H9 (cell line): ENCODE data around the gene MITF. TPM values are rescaled to one million over a fixed set of nuclear protein-coding genes. Genes with fewer than 3 reads are reported as not detected.

Experiments
- DNase-seq: peaks from one replicate; pipeline ENCODE4 v3.0.0-alpha.2; 2017
- H2AFZ ChIP-seq: one replicate; pipeline ENCODE4 v1.6.1; 2013; ENCODE audit warnings: mild to moderate bottlenecking, low read length, control low read depth, moderate library complexity
- H2AK5ac ChIP-seq: 2 replicates; pipeline ENCODE4 v1.6.1; 2013; ENCODE audit warnings: low read length, control low read depth, mixed read lengths; ENCODE audit not compliant: insufficient read length
- H2BK120ac ChIP-seq: one replicate; pipeline ENCODE4 v1.6.1; 2013; ENCODE audit warnings: low read depth, mild to moderate bottlenecking, low read length, control low read depth, inconsistent platforms; ENCODE audit not compliant: poor library complexity, severe bottlenecking
- H2BK12ac ChIP-seq: 2 replicates; pipeline ENCODE4 v1.6.1; 2013; ENCODE audit warnings: low read length, control low read depth, mixed read lengths, low read depth; ENCODE audit not compliant: insufficient read length
- H2BK15ac ChIP-seq: 2 replicates; pipeline ENCODE4 v1.6.1; 2013; ENCODE audit warnings: low read depth, low read length, control low read depth
- H2BK20ac ChIP-seq: one replicate; pipeline ENCODE4 v1.6.1; 2013; ENCODE audit warnings: low read depth, mild to moderate bottlenecking, low read length, control low read depth, inconsistent platforms; ENCODE audit not compliant: poor library complexity, severe bottlenecking
- H2BK5ac ChIP-seq: 2 replicates; pipeline ENCODE4 v1.6.1; 2013; ENCODE audit warnings: low read length, control low read depth, mixed read lengths; ENCODE audit not compliant: insufficient read length
- H3K14ac ChIP-seq: 2 replicates; pipeline ENCODE4 v1.6.1; 2013; ENCODE audit warnings: low read length, control low read depth; ENCODE audit not compliant: insufficient read depth
- H3K18ac ChIP-seq: 2 replicates; pipeline ENCODE4 v1.6.1; 2013; ENCODE audit warnings: low read depth, mild to moderate bottlenecking, mixed read lengths, low read length, control low read depth; ENCODE audit not compliant: insufficient read length
- H3K23ac ChIP-seq: 2 replicates; pipeline ENCODE4 v1.6.1; 2013; ENCODE audit warnings: low read length, control low read depth, mixed read lengths, low read depth; ENCODE audit not compliant: insufficient read length
- H3K23me2 ChIP-seq: 2 replicates; pipeline ENCODE4 v1.6.1; 2013; ENCODE audit warnings: low read depth, mild to moderate bottlenecking, mixed read lengths, low read length, control low read depth; ENCODE audit not compliant: insufficient read length, poor library complexity, severe bottlenecking
- H3K27ac ChIP-seq: 2 replicates; pipeline ENCODE4 v1.5.1; 2013; ENCODE audit warnings: low read length, control low read depth, mixed read lengths, low read depth; ENCODE audit not compliant: insufficient read length
- H3K27me3 ChIP-seq: 2 replicates; pipeline ENCODE4 v1.6.1; 2013; ENCODE audit warnings: low read length, control low read depth, inconsistent platforms; ENCODE audit not compliant: insufficient read depth
- H3K4ac ChIP-seq: 2 replicates; pipeline ENCODE4 v1.6.1; 2013; ENCODE audit warnings: low read depth, mild to moderate bottlenecking, control low read depth, inconsistent platforms, low read length, moderate library complexity
- H3K4me1 ChIP-seq: 2 replicates; pipeline ENCODE4 v1.6.1; 2013; ENCODE audit warnings: low read length, control low read depth, inconsistent platforms; ENCODE audit not compliant: insufficient read depth
- H3K4me2 ChIP-seq: 2 replicates; pipeline ENCODE4 v1.6.1; 2013; ENCODE audit warnings: low read length, control low read depth, mixed read lengths; ENCODE audit not compliant: insufficient read length, insufficient read depth
- H3K56ac ChIP-seq: 2 replicates; pipeline ENCODE4 v1.6.1; 2013; ENCODE audit warnings: low read depth, mild to moderate bottlenecking, mixed read lengths, low read length, control low read depth; ENCODE audit not compliant: insufficient read length
- H3K79me1 ChIP-seq: 2 replicates; pipeline ENCODE4 v1.6.1; 2013; ENCODE audit warnings: low read depth, mild to moderate bottlenecking, moderate library complexity, low read length, control low read depth, inconsistent platforms; ENCODE audit not compliant: insufficient read depth, poor library complexity, severe bottlenecking
- H3K79me2 ChIP-seq: 2 replicates; pipeline ENCODE4 v1.6.1; 2013; ENCODE audit warnings: low read length, control low read depth, inconsistent platforms; ENCODE audit not compliant: insufficient read depth
- H3K9ac ChIP-seq: 2 replicates; pipeline ENCODE4 v1.6.1; 2013; ENCODE audit warnings: low read length, control low read depth, mixed read lengths; ENCODE audit not compliant: insufficient read length; ENCODE audit errors: extremely low read depth
- H3K9me3 ChIP-seq: one replicate; pipeline ENCODE4 v1.6.1; 2013; ENCODE audit warnings: low read depth, low read length, inconsistent platforms; ENCODE audit not compliant: control insufficient read depth
- H3T11ph ChIP-seq: one replicate; pipeline ENCODE4 v1.6.1; 2013; ENCODE audit warnings: mild to moderate bottlenecking, low read length, control low read depth, inconsistent platforms
- H4K20me1 ChIP-seq: one replicate; pipeline ENCODE4 v1.6.1; 2013; ENCODE audit not compliant: control insufficient read depth, insufficient read length, insufficient read depth
- H4K5ac ChIP-seq: 2 replicates; pipeline ENCODE4 v1.6.1; 2013; ENCODE audit warnings: low read depth, mild to moderate bottlenecking, mixed read lengths, low read length, control low read depth; ENCODE audit not compliant: insufficient read length
- H4K8ac ChIP-seq: replicated peaks from 2 replicates; pipeline ENCODE4 v1.6.1; 2013; ENCODE audit warnings: low read length, control low read depth, mixed read lengths, low read depth; ENCODE audit not compliant: insufficient read length
- H4K91ac ChIP-seq: 2 replicates; pipeline ENCODE4 v1.6.1; 2013; ENCODE audit warnings: low read depth, mild to moderate bottlenecking, moderate library complexity, mixed read lengths, low read length, control low read depth; ENCODE audit not compliant: insufficient read length
- H3K27ac Mint-ChIP-seq, 3 experiments: 2 replicates in 2 of 3; 3 replicates in 1 of 3; pipeline ENCODE4 v1.8.0; 2020 to 2021; ENCODE audit warnings: mixed read lengths in 3 of 3, mild to moderate bottlenecking in 1 of 3, moderate library complexity in 1 of 3
- H3K27me3 Mint-ChIP-seq: 2 replicates; pipeline ENCODE4 v1.8.0; 2021; ENCODE audit warnings: low read depth, mild to moderate bottlenecking, moderate library complexity, mixed read lengths
- H3K36me3 Mint-ChIP-seq, 3 experiments: 2 replicates in 2 of 3; 3 replicates in 1 of 3; pipeline ENCODE4 v1.8.0; 2020 to 2021; ENCODE audit warnings: low read depth in 3 of 3, mixed read lengths in 3 of 3; ENCODE audit not compliant: insufficient read depth in 1 of 3
- H3K4me1 Mint-ChIP-seq, 2 experiments: 2 replicates each; pipeline ENCODE4 v1.8.0; 2020; ENCODE audit warnings: mixed read lengths in 2 of 2
- H3K4me3 Mint-ChIP-seq, 2 experiments: 2 replicates in 1 of 2; 3 replicates in 1 of 2; pipeline ENCODE4 v1.8.0; 2020 to 2021; ENCODE audit warnings: mild to moderate bottlenecking in 2 of 2, mixed read lengths in 2 of 2, moderate library complexity in 1 of 2
- H3K9me3 Mint-ChIP-seq, 2 experiments: 2 replicates in 1 of 2; 3 replicates in 1 of 2; pipeline ENCODE4 v1.8.0; 2020; ENCODE audit warnings: mild to moderate bottlenecking in 2 of 2, mixed read lengths in 2 of 2, moderate library complexity in 1 of 2
- CTCF ChIP-seq: fragments of 200-600 bp; sonication (generic); conservative IDR thresholded peaks from 3 replicates; pipeline ENCODE4 v1.8.0; 2021; ENCODE audit warnings: antibody characterized with exemption, mild to moderate bottlenecking
- WGBS: extraction: QIAGEN DNeasy Blood & Tissue Kit; methylation state at CpG from one replicate; pipeline ENCODE4 v1.1.7; 2013; ENCODE audit warnings: missing lambda C conversion rate, low lambda C conversion rate, mixed read lengths; ENCODE audit not compliant: insufficient read length; ENCODE audit errors: extremely low coverage; 5-methylcytosine and 5-hydroxymethylcytosine counted together
- total RNA-seq: library from RNA; stranded (reverse); gene quantifications from 2 replicates; pipeline ENCODE4 v1.2.1, GENCODE V29; 2021

MITF gene
- total RNA-seq, 1 experiment from 2014 or later, result 0.81 TPM

GRCh38 chr3:69861556-69861955, 122.3 kb downstream of the MITF start:
- Histone ChIP-seq H2BK5ac (no peak overlapping the region), H4K5ac (no peak overlapping the region), H3K56ac (no peak overlapping the region), H3T11ph (no peak overlapping the region), H3K4me2 (no peak overlapping the region), H2AFZ (no peak overlapping the region), H4K8ac (no peak overlapping the region), H3K4me1 (no peaks in the 10 kb centered on the region), H3K27ac (no peak overlapping the region), H3K27me3 (no peaks in the 10 kb centered on the region), H3K18ac (no peak overlapping the region), H2AK5ac (no peak overlapping the region), H4K91ac (no peak overlapping the region), H3K23ac (no peak overlapping the region), H3K9me3 (no peaks in the 10 kb centered on the region), H4K20me1 (no peaks in the 10 kb centered on the region), H3K23me2 (no peaks in the 10 kb centered on the region), H3K14ac (no peak overlapping the region), H2BK12ac (no peak overlapping the region), H2BK20ac (no peak overlapping the region), H3K4ac (no peak overlapping the region), H3K79me1 (no peaks in the 10 kb centered on the region), H3K79me2 (no peaks in the 10 kb centered on the region), H3K9ac (no peak overlapping the region), H2BK15ac (no peak overlapping the region), H2BK120ac (no peak overlapping the region)
- Mint-ChIP-seq H3K27me3 (no peaks in the 10 kb centered on the region; the same call in 1 of the 2 replicates), H3K36me3 (no peaks in the 10 kb centered on the region), H3K4me3 (no peak overlapping the region), H3K27ac (no peak overlapping the region), H3K4me1 (peaks cover 0 to 7% of the 10 kb centered on the region in 2 experiments; a peak in 2 of 4 replicates), H3K9me3 (no peaks in the 10 kb centered on the region)
- WGBS, result no CpG with 5 or more reads among the region's 3 CpGs
- TF ChIP-seq CTCF, result no peak
- no peak for DNase-seq
